H1 (cell line): Measurements from ENCODE around the gene BCL11A. TPM values are rescaled to one million over a fixed set of nuclear protein-coding genes. Genes with fewer than 3 reads are reported as not detected.
A peak's percentile ranks its signal among the peaks of the same experiment; 100 is the strongest.

Source experiments
- CTCF ChIA-PET: fragments of 300-600 bp; sonication (Branson Sonifier 250); formaldehyde crosslinking; loops from one replicate; lab custom pipeline; 2021; ENCODE audit not compliant: partially characterized antibody; lab: Charles Lee
- POLR2A ChIA-PET: fragments of 300-600 bp; sonication (Branson Sonifier 250); formaldehyde crosslinking; loops from one replicate; lab custom pipeline; 2021; ENCODE audit warnings: inconsistent platforms; ENCODE audit not compliant: partially characterized antibody; lab: Charles Lee
- DNase-seq, 2 experiments: peaks; one replicate each; pipeline versions ENCODE4 v3.0.0 to v3.0.0-alpha.2; 2010 to 2022; ENCODE audit warnings: low spot score in 2 of 2, low read depth in 1 of 2, mixed read lengths in 1 of 2
- FAIRE-seq: peaks from 2 replicates; lab custom pipeline; 2011; peaks lifted over from hg19 to GRCh38; lab: Jason Lieb, UNC
- H2AFZ ChIP-seq: 2 replicates; pipeline ENCODE4 v1.8.1; 2012; ENCODE audit warnings: low read length, inconsistent platforms
- H2AK5ac ChIP-seq: 2 replicates; pipeline ENCODE4 v1.6.1; 2013; ENCODE audit warnings: low read depth, low read length
- H2BK120ac ChIP-seq: replicated peaks from 2 replicates; pipeline ENCODE3; 2013; ENCODE audit warnings: low read depth, low read length, inconsistent platforms
- H2BK12ac ChIP-seq: 2 replicates; pipeline ENCODE4 v1.6.1; 2013; ENCODE audit warnings: low read depth, low read length
- H2BK15ac ChIP-seq: 2 replicates; pipeline ENCODE4 v1.6.1; 2013; ENCODE audit warnings: low read length
- H2BK20ac ChIP-seq: 2 replicates; pipeline ENCODE4 v1.6.1; 2013; ENCODE audit warnings: low read length
- H2BK5ac ChIP-seq: 2 replicates; pipeline ENCODE4 v1.6.1; 2013; ENCODE audit warnings: low read depth, low read length
- H3K14ac ChIP-seq: 2 replicates; pipeline ENCODE4 v1.6.1; 2013; ENCODE audit warnings: inconsistent platforms; ENCODE audit not compliant: insufficient read length
- H3K18ac ChIP-seq: 2 replicates; pipeline ENCODE4 v1.6.1; 2013; ENCODE audit warnings: low read length; ENCODE audit errors: extremely low read depth
- H3K23ac ChIP-seq: 2 replicates; pipeline ENCODE4 v1.6.1; 2013; ENCODE audit warnings: inconsistent platforms; ENCODE audit not compliant: insufficient read length
- H3K23me2 ChIP-seq: 2 replicates; pipeline ENCODE4 v1.6.1; 2013; ENCODE audit warnings: low read depth, low read length
- H3K27ac ChIP-seq: 2 replicates; pipeline ENCODE4 v1.6.1; 2011; ENCODE audit warnings: low read depth, low read length, inconsistent platforms
- H3K27me3 ChIP-seq, 4 experiments: replicated peaks in 1 of 4; 1 replicate in 1 of 4; 2 replicates in 3 of 4; pipeline versions ENCODE4 v1.6.1 to v1.8.1; 2011 to 2013; ENCODE audit warnings: low read length in 3 of 4, mild to moderate bottlenecking in 3 of 4, inconsistent platforms in 2 of 4, mixed read lengths in 2 of 4, moderate library complexity in 1 of 4; ENCODE audit not compliant: control insufficient read depth in 3 of 4, insufficient read depth in 3 of 4; ENCODE audit errors: extremely low read depth in 1 of 4
- H3K36me3 ChIP-seq, 4 experiments: 2 replicates each; pipeline versions ENCODE4 v1.6.1 to v1.8.1; 2011 to 2013; ENCODE audit warnings: mild to moderate bottlenecking in 4 of 4, low read length in 3 of 4, moderate library complexity in 2 of 4, control low read depth in 1 of 4, inconsistent platforms in 1 of 4; ENCODE audit not compliant: insufficient read depth in 4 of 4, control insufficient read depth in 2 of 4
- H3K4ac ChIP-seq: replicated peaks from 2 replicates; pipeline ENCODE3; 2013; ENCODE audit warnings: low read length, low read depth, mixed read lengths, inconsistent platforms; ENCODE audit not compliant: insufficient read length
- H3K4me1 ChIP-seq, 4 experiments: replicated peaks in 1 of 4; 1 replicate in 1 of 4; 2 replicates in 3 of 4; pipeline versions ENCODE4 v1.6.1 to v1.8.1; 2011 to 2013; ENCODE audit warnings: low read length in 3 of 4, inconsistent platforms in 2 of 4, mixed read lengths in 1 of 4; ENCODE audit not compliant: insufficient read depth in 4 of 4, control insufficient read depth in 3 of 4
- H3K4me2 ChIP-seq, 2 experiments: 2 replicates each; pipeline versions ENCODE4 v1.6.1 to v1.8.1; 2011 to 2013; ENCODE audit warnings: low read depth in 2 of 2, low read length in 2 of 2, control low read depth in 1 of 2, inconsistent platforms in 1 of 2, mild to moderate bottlenecking in 1 of 2; ENCODE audit not compliant: insufficient read depth in 1 of 2
- H3K4me3 ChIP-seq, 4 experiments: fragments of 200-600, 300-600 bp in 1 of 4; sonication (generic), shearing (Covaris generic), sonication (Bioruptor Twin) in 1 of 4; 2 replicates each; pipeline versions ENCODE4 v1.5.1 to v1.8.1; 2011 to 2016; ENCODE audit warnings: low read length in 4 of 4, low read depth in 3 of 4, control low read depth in 2 of 4, inconsistent platforms in 2 of 4, mild to moderate bottlenecking in 2 of 4, mixed read lengths in 1 of 4, moderate library complexity in 1 of 4; ENCODE audit not compliant: insufficient read depth in 2 of 4; ENCODE audit errors: extremely low read depth in 1 of 4
- H3K56ac ChIP-seq: replicated peaks from 2 replicates; pipeline ENCODE3; 2013; ENCODE audit warnings: low read depth, mild to moderate bottlenecking, mixed read lengths, low read length, inconsistent platforms; ENCODE audit not compliant: insufficient read length
- H3K79me1 ChIP-seq: 2 replicates; pipeline ENCODE4 v1.6.1; 2013; ENCODE audit warnings: low read depth, low read length, control low read depth
- H3K79me2 ChIP-seq, 2 experiments: 2 replicates each; pipeline versions ENCODE4 v1.6.1 to v1.8.1; 2012 to 2013; ENCODE audit warnings: low read length in 2 of 2, mild to moderate bottlenecking in 2 of 2, inconsistent platforms in 1 of 2; ENCODE audit not compliant: insufficient read depth in 2 of 2, control insufficient read depth in 1 of 2
- H3K9ac ChIP-seq, 4 experiments: replicated peaks in 1 of 4; 1 replicate in 1 of 4; 2 replicates in 3 of 4; pipeline versions ENCODE4 v1.6.1 to v1.8.1; 2011 to 2013; ENCODE audit warnings: low read depth in 3 of 4, low read length in 3 of 4, control low read depth in 2 of 4, mild to moderate bottlenecking in 2 of 4, moderate library complexity in 2 of 4, inconsistent platforms in 1 of 4; ENCODE audit errors: extremely low read depth in 1 of 4
- H3K9me3 ChIP-seq, 2 experiments: 2 replicates each; pipeline versions ENCODE4 v1.6.1 to v1.8.1; 2012 to 2013; ENCODE audit warnings: mild to moderate bottlenecking in 2 of 2, moderate library complexity in 2 of 2, control low read depth in 1 of 2, inconsistent platforms in 1 of 2, low read depth in 1 of 2, low read length in 1 of 2, mixed read lengths in 1 of 2; ENCODE audit not compliant: insufficient read depth in 2 of 2
- H4K20me1 ChIP-seq, 2 experiments: replicated peaks in 1 of 2; 2 replicates each; pipeline versions ENCODE3 to v1.8.1; 2011 to 2013; ENCODE audit warnings: inconsistent platforms in 2 of 2, low read length in 2 of 2, mild to moderate bottlenecking in 1 of 2; ENCODE audit not compliant: insufficient read depth in 2 of 2, control insufficient read depth in 1 of 2
- H4K5ac ChIP-seq: 2 replicates; pipeline ENCODE4 v1.6.1; 2013; ENCODE audit warnings: low read length, low read depth, mixed read lengths, inconsistent platforms; ENCODE audit not compliant: insufficient read length
- H4K8ac ChIP-seq: 2 replicates; pipeline ENCODE4 v1.8.0; 2013; ENCODE audit warnings: mild to moderate bottlenecking, moderate library complexity, low read length, inconsistent platforms; ENCODE audit not compliant: insufficient read depth; ENCODE audit errors: extremely low read depth
- H4K91ac ChIP-seq: replicated peaks from 2 replicates; pipeline ENCODE3; 2013; ENCODE audit warnings: low read length, mixed read lengths, inconsistent platforms; ENCODE audit not compliant: insufficient read length
- KDM1A ChIP-seq: fragments of 200-600, 300-600 bp; sonication (generic); IDR thresholded peaks from 2 replicates; pipeline ENCODE4 v1.7.1; 2016; ENCODE audit warnings: mild to moderate bottlenecking, low read length, borderline replicate concordance
- YY1 ChIP-seq: IDR thresholded peaks from 2 replicates; pipeline ENCODE4 v1.6.1; 2011; ENCODE audit warnings: low read depth, mild to moderate bottlenecking, low read length
- WGBS, 2 experiments: shearing (Covaris generic) in 1 of 2; methylation state at CpG; one replicate each; pipeline versions ENCODE4 v1.1.6 to v1.1.7; 2013 to 2015; ENCODE audit warnings: low lambda C conversion rate in 2 of 2, mixed read lengths in 2 of 2, inconsistent platforms in 1 of 2, low coverage in 1 of 2, missing lambda C conversion rate in 1 of 2; ENCODE audit not compliant: insufficient replicate concordance in 2 of 2, insufficient coverage in 1 of 2, insufficient read length in 1 of 2; ENCODE audit errors: extremely low coverage in 1 of 2, missing lambda C conversion rate in 1 of 2; 5-methylcytosine and 5-hydroxymethylcytosine counted together
- polyA plus RNA-seq, 7 experiments: library from polyadenylated mRNA; depleted of rRNA in 3 of 7; stranded (reverse) in 5 of 7; unstranded in 2 of 7; fragments of >200 nt in 5 of 7; fragments of 200-250 nt in 2 of 7; gene quantifications; 1 replicate in 5 of 7; 2 replicates in 1 of 7; 4 replicates in 1 of 7; pipeline versions ENCODE4 v1.2.1 to v1.2.3, GENCODE V29; 2011 to 2013; ENCODE audit warnings: missing spikeins in 2 of 7, mixed read lengths in 2 of 7
- total RNA-seq: library from RNA; stranded (reverse); fragmentation: NEBNext Ultra II Directional; extraction: Animal tissue kit (Norgen Biotek cat#: 25700); gene quantifications from 2 replicates; pipeline ENCODE4 v1.2.1, GENCODE V29; 2021

Gene BCL11A
- total and polyA plus RNA-seq, 2 of the 8 experiments (the other 6 are each of a cell fraction or from before 2014, with no cell fraction given), result 11.9 to 59.3 TPM

- TF ChIP-seq YY1 (no peak), KDM1A (peak; percentile 60; the same call in 1 of the 2 replicates)
- no peaks in the 10 kb centered on the region; a peak in 1 of 7 replicates for H3K27me3 ChIP-seq
- peaks cover 7 to 13% of the 10 kb centered on the region in 2 experiments for H4K20me1 ChIP-seq
- H2BK5ac ChIP-seq, result no peak overlapping the region
- H3K9me3 ChIP-seq, result no peaks in the 10 kb centered on the region
- peaks cover 8% of the 10 kb centered on the region; the same call in 1 of the 2 replicates for H3K79me1 ChIP-seq
- CTCF ChIA-PET, result interaction anchor here (0.9 to 1.4 kb wide), 4 partner anchors 10 to 64 kb away, joined by 3 to 4 read pairs (median 4); no protein-coding TSS in a partner anchor
- POLR2A ChIA-PET, result interaction anchor here (0.7 to 1.1 kb wide), 2 partner anchors 9 to 37 kb away, joined by 3 read pairs; no protein-coding TSS in a partner anchor
- H2BK120ac ChIP-seq, result no peak overlapping the region
- H3K14ac ChIP-seq, result no peak overlapping the region
- H3K79me2 ChIP-seq, result peaks cover 14 to 88% of the 10 kb centered on the region in 2 experiments
- H3K56ac ChIP-seq, result no peak overlapping the region
- no peak overlapping the region for H2AK5ac ChIP-seq
- no peak overlapping the region for H2BK20ac ChIP-seq
- H3K4me2 ChIP-seq, result no peak overlapping the region
- no peak overlapping the region for H2BK15ac ChIP-seq
- no peak overlapping the region for H2BK12ac ChIP-seq
- WGBS, 2 experiments, result 91% methylated on average over 5 of the region's 5 CpGs; no CpG with 5 or more reads in 1 of the 2 experiments
- H2AFZ ChIP-seq, result no peak overlapping the region
- peaks cover 0 to 12% (median 3%) of the 10 kb centered on the region in 4 experiments; a peak in 6 of 8 replicates for H3K36me3 ChIP-seq
- DNase-seq (no peak), FAIRE-seq (no peak)
- no peak overlapping the region for H3K4ac ChIP-seq
- peaks cover 10 to 20% (median 13%) of the 10 kb centered on the region in 4 experiments for H3K4me1 ChIP-seq
- H3K18ac ChIP-seq, result no peak overlapping the region
- H3K23me2 ChIP-seq, result no peaks in the 10 kb centered on the region
- H3K4me3 ChIP-seq, result no peak overlapping the region
- H3K9ac ChIP-seq, result no peak overlapping the region
- no peak overlapping the region for H4K8ac ChIP-seq
- no peak overlapping the region for H4K91ac ChIP-seq
- no peak overlapping the region for H3K27ac ChIP-seq
- H3K23ac ChIP-seq, result no peak overlapping the region
- H4K5ac ChIP-seq, result no peak overlapping the region
These were observed 67.9 kb downstream of the BCL11A start for GRCh38 chr2:60485550-60485949.
